Stimulated activated memory B cell treated with anti-CD40 and anti-IgM and Interleukin-4, amounts not matched to agents 10 μg/mL and 1 μg/mL and 100 μg/mL, for 72 hours (primary cell): ENCODE data around the gene PHF13.

ENCODE experiments used
- ATAC-seq: fragments of 150-1000 bp; cut with Tn5 transposase; 2 replicates; pipeline ENCODE4 v1.10.0; 2021
- H3K27ac Mint-ChIP-seq: one replicate; pipeline ENCODE4 v1.8.0; 2022; ENCODE audit warnings: mild to moderate bottlenecking, mixed read lengths
- H3K27me3 Mint-ChIP-seq: one replicate; pipeline ENCODE4 v1.8.0; 2022; ENCODE audit warnings: mixed read lengths
- H3K36me3 Mint-ChIP-seq: one replicate; pipeline ENCODE4 v1.8.0; 2022; ENCODE audit warnings: mixed read lengths
- H3K4me1 Mint-ChIP-seq: one replicate; pipeline ENCODE4 v1.8.0; 2022; ENCODE audit warnings: mixed read lengths
- H3K4me3 Mint-ChIP-seq: one replicate; pipeline ENCODE4 v1.8.0; 2022; ENCODE audit warnings: mild to moderate bottlenecking, moderate library complexity, mixed read lengths
- H3K9me3 Mint-ChIP-seq: one replicate; pipeline ENCODE4 v1.8.0; 2022; ENCODE audit warnings: mixed read lengths

PHF13 gene

DNA sequence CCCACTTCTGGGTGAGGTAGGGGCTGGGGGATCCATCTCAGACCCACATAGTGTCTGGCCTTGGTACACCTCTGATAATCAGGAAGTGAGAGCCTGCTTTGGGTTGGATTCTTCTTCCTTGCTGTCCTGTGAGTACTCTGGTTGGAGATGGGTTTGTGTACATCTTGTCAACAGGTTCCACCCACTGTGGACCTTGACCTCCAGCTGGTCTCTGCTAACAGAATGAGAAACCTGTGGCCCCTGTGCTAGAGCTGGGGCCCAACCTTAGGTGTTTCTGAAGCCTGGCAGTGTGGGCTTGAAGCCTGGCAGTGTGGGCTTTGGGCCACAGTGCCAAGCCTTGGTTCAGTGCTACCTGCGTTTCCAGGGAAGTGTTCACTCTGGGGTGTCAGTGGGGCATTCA is 31.2 kb upstream of the PHF13 start:
- H3K36me3 Mint-ChIP-seq, result peaks cover 7% of the 10 kb centered on the region

DNA sequence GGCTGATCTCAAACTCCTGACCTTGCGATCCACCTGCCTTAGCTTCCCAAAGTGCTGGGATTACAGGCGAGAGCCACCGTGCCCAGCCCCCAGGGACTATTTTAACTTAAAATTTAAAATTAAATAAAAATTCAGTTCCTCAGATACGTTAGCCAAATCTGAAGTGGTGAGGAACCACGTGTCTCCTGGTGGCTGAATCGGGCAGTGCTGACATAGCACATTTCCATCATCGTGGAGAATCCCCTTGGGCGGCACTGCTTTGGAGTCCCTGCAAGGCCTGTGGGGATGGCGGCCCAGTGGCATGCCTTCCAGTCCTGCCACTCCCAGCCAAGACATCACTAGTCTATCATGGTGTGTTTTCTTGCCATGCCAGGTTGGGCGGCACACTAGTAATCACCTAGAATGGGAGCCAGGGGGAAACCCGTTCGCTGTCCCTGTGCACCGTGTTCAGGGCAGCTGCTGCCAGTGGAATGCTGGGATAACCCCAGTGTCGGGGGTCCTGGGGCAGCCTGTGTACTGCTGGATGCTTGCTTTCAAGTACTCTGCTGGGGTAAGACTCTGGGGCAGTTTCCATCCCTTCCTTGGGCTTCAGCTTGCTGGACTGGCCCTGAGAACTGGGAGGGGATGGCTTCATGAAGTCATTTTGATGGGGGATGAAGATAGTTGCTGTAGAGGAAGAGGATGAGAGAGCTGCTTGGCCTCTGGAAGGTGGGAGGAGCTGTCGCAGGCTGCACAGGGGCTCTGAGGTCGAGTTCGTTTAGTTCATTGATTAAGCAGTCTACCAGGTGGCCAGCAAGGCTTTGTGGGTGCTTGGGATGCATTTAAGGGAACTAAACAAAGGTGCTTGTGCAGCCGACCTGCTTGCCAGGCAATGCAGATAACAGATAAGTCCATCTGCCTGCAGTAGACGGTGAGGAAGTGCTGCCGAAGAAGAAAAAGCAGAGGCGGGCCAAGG is 29.1 kb upstream of the PHF13 start:
- H3K36me3 Mint-ChIP-seq, result peaks cover 13% of the 10 kb centered on the region
- no peaks in the 10 kb centered on the region for H3K27me3 Mint-ChIP-seq
- no peaks in the 10 kb centered on the region for H3K9me3 Mint-ChIP-seq
- no peak for ATAC-seq
- peak overlapping the region; percentile 53 for H3K27ac Mint-ChIP-seq
- no peak overlapping the region for H3K4me3 Mint-ChIP-seq
- H3K4me1 Mint-ChIP-seq, result peaks cover 59% of the 10 kb centered on the region

More for the DNA sequence above, 31.2 kb upstream of the PHF13 start:
- Mint-ChIP-seq H3K4me3 (no peak overlapping the region), H3K27me3 (no peaks in the 10 kb centered on the region), H3K27ac (peak overlapping the region; percentile 99), H3K4me1 (peaks cover 58% of the 10 kb centered on the region), H3K9me3 (no peaks in the 10 kb centered on the region)
- ATAC-seq, result no peak

DNA sequence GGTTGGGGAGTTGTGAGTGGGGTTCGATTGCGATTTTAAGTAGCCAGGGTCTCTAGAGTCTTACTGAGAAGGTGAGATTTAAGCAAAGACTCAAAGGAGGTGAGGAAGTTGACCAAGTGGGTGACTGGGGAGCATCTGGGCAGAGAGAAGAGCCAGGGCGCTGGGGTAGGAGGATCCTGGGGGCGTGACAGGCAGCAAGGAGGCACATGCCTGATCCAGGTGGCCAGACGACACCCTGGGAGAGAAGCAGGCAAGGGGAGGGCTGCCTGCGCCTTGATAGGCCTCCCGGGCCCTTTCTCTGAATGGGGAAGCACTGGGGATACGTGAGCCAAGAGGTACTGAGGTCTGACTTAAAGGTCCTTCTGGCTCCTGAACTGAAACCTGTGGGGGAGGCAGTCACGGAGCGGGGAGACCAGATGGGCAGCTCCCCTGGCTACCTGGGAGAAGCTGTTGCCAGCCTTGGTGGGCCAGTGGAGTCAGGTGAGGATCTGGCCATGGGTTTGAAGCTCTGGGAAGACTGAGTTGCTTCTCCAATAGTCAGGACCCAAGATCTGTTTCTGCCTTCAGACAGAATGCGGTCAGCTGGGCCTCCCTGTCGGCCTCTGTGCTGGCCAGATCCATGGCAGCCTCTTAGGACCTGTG is 28.3 kb upstream of the PHF13 start:
- no peaks in the 10 kb centered on the region for H3K27me3 Mint-ChIP-seq

DNA sequence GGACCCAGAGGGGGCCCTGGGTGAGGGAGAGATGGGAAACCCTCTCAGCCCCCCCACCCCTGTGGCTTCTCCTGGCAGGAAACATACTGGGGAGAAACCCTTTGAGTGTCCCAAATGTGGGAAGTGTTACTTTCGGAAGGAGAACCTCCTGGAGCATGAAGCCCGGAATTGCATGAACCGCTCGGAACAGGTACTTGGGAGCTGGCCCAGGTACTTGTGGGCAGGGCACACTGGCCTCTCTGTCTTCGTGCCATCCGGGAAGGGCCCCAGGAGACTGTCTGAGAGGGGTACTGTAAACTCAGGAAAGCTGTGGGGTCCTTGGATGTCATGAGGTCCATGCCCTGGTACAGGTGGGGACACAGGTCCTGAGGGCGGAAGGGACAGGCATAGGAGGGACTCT is 27.7 kb upstream of the PHF13 start:
- Mint-ChIP-seq H3K27ac (no peak overlapping the region), H3K9me3 (no peaks in the 10 kb centered on the region), H3K36me3 (peaks cover 23% of the 10 kb centered on the region), H3K4me1 (peaks cover 60% of the 10 kb centered on the region), H3K27me3 (no peaks in the 10 kb centered on the region), H3K4me3 (no peak overlapping the region)
- ATAC-seq, result no peak

More for the DNA sequence above, 28.3 kb upstream of the PHF13 start:
- Mint-ChIP-seq H3K27ac (no peak overlapping the region), H3K9me3 (no peaks in the 10 kb centered on the region), H3K4me1 (peaks cover 59% of the 10 kb centered on the region), H3K36me3 (peaks cover 19% of the 10 kb centered on the region), H3K4me3 (no peak overlapping the region)
- no peak for ATAC-seq

DNA sequence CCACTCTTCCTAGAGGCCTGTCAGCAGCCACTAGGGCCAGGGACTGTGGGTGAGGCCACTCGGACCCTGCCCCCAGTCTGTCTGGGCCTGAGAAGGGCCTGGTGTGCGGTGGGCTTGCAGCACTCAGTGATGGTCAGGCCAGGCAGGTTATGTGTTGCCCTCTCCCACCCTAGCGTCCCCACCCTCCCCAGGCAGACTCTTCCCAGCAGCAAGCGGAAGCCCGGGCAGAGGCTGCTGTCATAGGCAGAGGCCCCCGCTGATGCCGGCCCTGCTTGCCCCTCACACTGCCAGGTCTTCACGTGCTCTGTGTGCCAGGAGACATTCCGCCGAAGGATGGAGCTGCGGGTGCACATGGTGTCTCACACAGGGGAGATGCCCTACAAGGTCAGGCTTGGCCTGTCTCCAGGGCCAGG is 27.1 kb upstream of the PHF13 start:
- peaks cover 60% of the 10 kb centered on the region for H3K4me1 Mint-ChIP-seq
- H3K27ac Mint-ChIP-seq, result no peak overlapping the region
- H3K9me3 Mint-ChIP-seq, result no peaks in the 10 kb centered on the region
- H3K27me3 Mint-ChIP-seq, result no peaks in the 10 kb centered on the region
- ATAC-seq, result no peak
- no peak overlapping the region for H3K4me3 Mint-ChIP-seq
- peaks cover 23% of the 10 kb centered on the region for H3K36me3 Mint-ChIP-seq

DNA sequence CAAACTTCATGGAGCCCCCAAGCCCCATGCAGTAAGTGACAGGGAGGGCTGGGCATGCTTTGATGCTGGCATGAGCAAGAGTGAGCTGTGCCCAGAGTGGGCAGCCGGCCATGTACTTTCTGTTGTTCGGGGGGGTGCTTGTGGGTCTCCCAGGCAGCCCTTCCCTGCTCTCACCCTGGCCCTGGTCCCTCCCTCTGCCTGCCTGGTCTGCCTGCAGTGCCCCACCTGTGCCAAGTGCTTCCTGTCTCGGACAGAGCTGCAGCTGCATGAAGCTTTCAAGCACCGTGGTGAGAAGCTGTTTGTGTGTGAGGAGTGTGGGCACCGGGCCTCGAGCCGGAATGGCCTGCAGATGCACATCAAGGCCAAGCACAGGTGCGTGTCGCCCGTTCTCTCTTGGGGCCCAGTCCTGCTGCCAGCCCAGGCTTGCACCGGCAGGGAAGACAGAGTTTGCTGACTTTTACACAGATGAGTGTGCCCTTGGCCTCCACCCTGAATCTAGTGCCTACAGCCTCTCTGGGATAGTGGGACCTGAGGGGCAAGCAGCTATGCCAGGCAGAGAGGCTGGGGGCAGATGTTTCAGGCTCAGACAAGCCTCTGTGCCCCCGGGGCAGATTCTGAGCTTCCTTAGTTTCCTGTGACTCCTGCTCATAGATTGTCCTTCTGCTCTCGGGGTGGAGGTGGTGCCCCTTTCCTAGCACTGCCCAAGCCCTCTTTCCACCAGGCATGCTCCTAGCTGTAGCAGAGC is 26.1 kb upstream of the PHF13 start:
- no peaks in the 10 kb centered on the region for H3K27me3 Mint-ChIP-seq
- peaks cover 23% of the 10 kb centered on the region for H3K36me3 Mint-ChIP-seq
- no peak overlapping the region for H3K4me3 Mint-ChIP-seq

DNA sequence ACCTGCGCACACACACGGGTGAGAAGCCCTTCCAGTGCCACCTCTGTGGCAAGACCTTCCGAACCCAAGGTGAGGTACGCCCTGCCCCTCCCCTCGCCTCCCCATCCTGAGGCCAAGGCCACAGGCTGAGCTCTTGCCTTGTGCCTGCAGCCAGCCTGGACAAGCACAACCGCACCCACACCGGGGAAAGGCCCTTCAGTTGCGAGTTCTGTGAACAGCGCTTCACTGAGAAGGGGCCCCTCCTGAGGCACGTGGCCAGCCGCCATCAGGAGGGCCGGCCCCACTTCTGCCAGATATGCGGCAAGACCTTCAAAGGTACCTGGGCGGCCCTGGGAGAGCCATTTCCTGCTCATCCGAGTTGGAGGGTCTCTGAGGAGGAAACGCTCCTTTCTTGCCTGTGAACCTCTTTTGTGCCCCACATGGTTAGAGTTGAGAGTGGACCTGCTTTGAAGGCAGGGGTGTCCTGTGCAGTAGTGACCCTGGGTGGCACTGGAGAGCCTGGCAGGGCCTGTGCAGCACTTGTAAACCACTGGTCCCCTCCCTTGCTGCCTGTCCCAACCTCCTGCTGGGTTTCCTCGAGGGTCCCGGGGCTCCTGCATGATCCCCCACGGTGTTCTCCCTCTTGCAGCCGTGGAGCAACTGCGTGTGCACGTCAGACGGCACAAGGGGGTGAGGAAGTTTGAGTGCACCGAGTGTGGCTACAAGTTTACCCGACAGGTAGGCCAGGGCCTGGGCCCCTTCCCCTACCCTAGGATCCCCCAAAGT is 25.2 kb upstream of the PHF13 start:
- Mint-ChIP-seq H3K9me3 (no peaks in the 10 kb centered on the region), H3K4me1 (peaks cover 48% of the 10 kb centered on the region), H3K27me3 (no peaks in the 10 kb centered on the region), H3K36me3 (peaks cover 23% of the 10 kb centered on the region), H3K27ac (peak overlapping the region; percentile 27), H3K4me3 (no peak overlapping the region)
- ATAC-seq, result no peak

More for the DNA sequence above, 26.1 kb upstream of the PHF13 start:
- no peaks in the 10 kb centered on the region for H3K9me3 Mint-ChIP-seq
- peaks cover 55% of the 10 kb centered on the region for H3K4me1 Mint-ChIP-seq
- no peak for ATAC-seq
- peak overlapping the region; percentile 27 for H3K27ac Mint-ChIP-seq

DNA sequence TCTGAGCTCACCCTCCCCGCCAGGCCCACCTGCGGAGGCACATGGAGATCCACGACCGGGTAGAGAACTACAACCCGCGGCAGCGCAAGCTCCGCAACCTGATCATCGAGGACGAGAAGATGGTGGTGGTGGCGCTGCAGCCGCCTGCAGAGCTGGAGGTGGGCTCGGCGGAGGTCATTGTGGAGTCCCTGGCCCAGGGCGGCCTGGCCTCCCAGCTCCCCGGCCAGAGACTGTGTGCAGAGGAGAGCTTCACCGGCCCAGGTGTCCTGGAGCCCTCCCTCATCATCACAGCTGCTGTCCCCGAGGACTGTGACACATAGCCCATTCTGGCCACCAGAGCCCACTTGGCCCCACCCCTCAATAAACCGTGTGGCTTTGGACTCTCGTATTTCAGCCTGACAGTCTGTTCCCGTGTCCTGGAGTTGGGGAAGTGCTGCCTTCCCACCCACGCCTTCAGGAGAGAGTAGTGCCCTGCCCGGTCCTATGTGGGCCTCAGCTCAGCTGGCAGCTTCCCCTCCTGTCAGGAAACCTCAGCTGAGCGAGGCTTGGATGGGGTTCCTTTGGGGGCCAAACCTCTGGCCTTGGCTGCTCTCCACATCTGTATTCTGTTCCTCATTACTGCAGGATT is 24.5 kb upstream of the PHF13 start:
- ATAC-seq, result no peak
- Mint-ChIP-seq H3K9me3 (no peaks in the 10 kb centered on the region), H3K4me1 (peaks cover 48% of the 10 kb centered on the region), H3K4me3 (no peak overlapping the region), H3K27ac (no peak overlapping the region), H3K36me3 (peaks cover 23% of the 10 kb centered on the region), H3K27me3 (no peaks in the 10 kb centered on the region)

DNA sequence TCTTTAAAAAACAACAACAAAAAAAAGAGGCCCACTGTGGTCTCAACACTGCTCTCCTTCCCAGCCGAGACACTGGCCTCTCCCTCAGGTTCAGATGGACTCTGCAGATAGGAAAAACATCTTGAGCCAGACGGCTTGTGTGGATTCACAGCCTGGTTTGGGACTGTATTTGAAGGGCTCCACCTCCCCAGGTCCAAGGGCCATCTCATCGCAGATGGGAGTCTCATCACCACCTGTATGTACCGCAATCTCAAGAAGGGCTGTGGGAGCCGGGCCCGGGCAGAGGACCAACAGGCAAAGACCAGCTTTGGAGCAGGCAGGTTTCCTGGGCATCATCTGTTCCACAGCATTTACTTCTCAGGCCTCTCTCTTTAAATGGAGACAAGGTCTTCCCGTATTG is 23.5 kb upstream of the PHF13 start:
- H3K9me3 Mint-ChIP-seq, result no peaks in the 10 kb centered on the region
- H3K27ac Mint-ChIP-seq, result no peak overlapping the region
- ATAC-seq, result no peak
- H3K4me1 Mint-ChIP-seq, result peaks cover 40% of the 10 kb centered on the region
- H3K4me3 Mint-ChIP-seq, result no peak overlapping the region
- peaks cover 15% of the 10 kb centered on the region for H3K36me3 Mint-ChIP-seq
- H3K27me3 Mint-ChIP-seq, result no peaks in the 10 kb centered on the region

DNA sequence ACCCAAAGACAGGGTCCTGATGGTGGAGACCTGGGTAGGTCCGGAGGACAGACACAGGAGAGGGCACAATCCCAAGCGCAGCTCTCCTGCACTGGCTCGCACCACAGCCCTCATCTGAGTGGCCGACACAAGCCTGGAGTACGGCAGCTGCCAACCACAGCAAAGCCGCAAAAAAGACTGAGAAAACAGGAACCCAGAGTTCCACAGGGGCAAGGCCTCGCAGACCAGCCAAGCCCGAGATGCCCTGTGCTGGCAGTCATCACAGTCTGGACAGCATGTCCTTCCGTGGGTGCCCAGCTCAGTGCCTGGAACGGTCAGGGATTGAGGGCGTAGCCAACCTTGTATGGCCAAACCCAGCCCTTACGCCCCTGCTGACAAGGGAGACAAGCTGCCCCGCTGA is 22.3 kb upstream of the PHF13 start:
- no peak for ATAC-seq
- Mint-ChIP-seq H3K9me3 (no peaks in the 10 kb centered on the region), H3K4me3 (no peak overlapping the region), H3K27ac (peak overlapping the region; percentile 53), H3K36me3 (peaks cover 21% of the 10 kb centered on the region), H3K27me3 (no peaks in the 10 kb centered on the region), H3K4me1 (peaks cover 42% of the 10 kb centered on the region)

DNA sequence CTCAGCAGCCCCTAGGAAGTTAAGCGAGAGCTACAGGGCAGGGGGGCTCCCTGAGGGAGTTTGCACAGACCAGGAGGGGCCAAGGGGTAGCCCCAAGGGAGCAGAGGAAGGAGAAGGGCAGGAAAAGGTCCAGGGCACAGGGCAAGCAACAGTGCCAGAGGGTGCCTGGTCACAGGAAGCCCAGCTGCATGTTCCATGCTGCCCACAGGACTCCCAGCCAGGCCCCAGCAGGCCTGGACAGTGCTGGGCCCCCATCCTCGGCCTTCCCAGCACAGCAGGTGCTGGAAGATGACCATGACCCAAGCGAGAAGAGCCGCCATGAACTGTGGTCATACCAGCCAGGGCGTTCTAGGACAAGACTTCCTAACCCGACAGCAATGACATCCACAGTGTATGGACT is 21.9 kb upstream of the PHF13 start:
- Mint-ChIP-seq H3K4me3 (no peak overlapping the region), H3K27ac (peak overlapping the region; percentile 53), H3K4me1 (peaks cover 42% of the 10 kb centered on the region), H3K36me3 (peaks cover 25% of the 10 kb centered on the region), H3K27me3 (no peaks in the 10 kb centered on the region), H3K9me3 (no peaks in the 10 kb centered on the region)
- no peak for ATAC-seq

DNA sequence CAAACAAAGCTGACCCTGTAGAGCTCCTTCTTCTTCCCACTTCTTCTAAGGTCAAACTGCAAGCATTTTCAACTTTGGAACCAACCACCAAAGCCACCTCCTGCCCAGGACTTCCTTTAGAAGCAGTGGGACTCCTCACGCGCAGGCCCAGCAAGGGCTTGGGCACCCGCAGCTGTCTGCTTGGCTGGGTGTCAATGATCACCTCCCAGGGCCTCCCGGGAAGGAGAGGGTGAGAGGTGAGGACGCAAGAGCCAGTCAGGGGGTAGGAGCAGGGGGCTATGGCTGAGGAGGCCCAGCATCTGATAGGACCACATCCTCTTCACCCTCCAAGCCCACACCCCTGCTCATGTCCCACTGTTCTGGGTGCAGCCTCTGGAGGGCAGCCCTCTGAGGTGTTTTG is 21.1 kb upstream of the PHF13 start:
- no peak for ATAC-seq
- Mint-ChIP-seq H3K4me1 (peaks cover 41% of the 10 kb centered on the region), H3K4me3 (no peak overlapping the region)

DNA sequence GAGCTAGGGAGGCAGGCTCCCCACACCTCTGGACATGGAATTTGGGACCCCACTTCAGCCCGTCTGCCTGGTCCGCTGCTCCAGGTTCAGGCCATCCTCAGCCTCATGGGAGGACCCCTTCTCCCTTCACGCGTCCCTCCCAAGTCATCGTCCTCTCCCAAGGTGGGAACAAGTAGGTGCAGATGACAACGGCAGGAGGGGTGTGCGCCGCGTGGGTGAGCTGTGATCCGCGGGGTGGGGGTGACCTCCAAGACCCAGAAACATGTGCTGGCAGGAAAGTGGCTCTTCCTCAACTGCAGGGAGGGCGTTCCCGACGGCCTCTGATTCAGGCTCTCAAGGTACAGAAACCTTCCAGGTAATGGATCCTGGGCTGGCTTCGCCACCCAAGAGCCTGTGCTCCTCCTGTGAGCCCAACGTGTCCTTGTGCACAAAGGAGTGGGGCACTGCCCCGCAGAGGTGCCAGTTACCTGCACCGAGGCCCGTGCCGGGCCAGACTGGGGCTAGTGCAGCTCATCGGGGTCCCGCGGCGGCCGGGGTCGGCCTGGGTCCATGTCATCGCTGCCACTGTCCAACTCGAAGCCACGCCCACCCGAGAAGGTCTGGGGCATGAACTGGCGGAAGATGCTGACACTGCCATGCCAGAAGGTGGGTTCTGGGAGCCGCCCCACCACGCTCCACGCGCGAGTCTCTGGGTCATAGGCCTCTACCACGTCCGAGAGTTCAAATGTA is 20.5 kb upstream of the PHF13 start:
- Mint-ChIP-seq H3K9me3 (no peaks in the 10 kb centered on the region), H3K27ac (no peak overlapping the region), H3K36me3 (peaks cover 26% of the 10 kb centered on the region), H3K27me3 (no peaks in the 10 kb centered on the region), H3K4me3 (no peak overlapping the region), H3K4me1 (peaks cover 36% of the 10 kb centered on the region)
- no peak for ATAC-seq

More for the DNA sequence above, 21.1 kb upstream of the PHF13 start:
- no peaks in the 10 kb centered on the region for H3K9me3 Mint-ChIP-seq
- H3K36me3 Mint-ChIP-seq, result peaks cover 26% of the 10 kb centered on the region
- no peak overlapping the region for H3K27ac Mint-ChIP-seq
- H3K27me3 Mint-ChIP-seq, result no peaks in the 10 kb centered on the region

DNA sequence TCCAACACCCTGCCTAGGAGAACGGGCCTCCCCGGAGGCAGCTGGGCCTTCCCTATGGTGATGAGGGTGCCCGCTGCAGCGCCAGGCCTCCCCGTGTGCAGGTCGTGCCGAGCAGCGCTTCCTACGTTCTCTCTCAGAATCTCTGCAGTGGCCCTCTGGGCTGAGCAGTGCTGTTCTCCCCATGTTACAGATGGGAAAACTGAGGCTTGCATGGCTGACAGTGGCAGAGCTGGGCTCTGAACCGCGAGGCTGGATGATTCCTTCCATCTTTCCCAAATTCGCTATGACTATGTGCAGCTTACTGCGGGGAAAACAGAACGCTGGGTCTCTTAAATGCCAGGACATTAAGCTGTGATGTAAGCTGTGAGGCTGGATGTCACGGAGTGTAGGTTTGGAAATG is 19.7 kb upstream of the PHF13 start:
- no peaks in the 10 kb centered on the region for H3K27me3 Mint-ChIP-seq
- H3K4me1 Mint-ChIP-seq, result peaks cover 40% of the 10 kb centered on the region
- H3K4me3 Mint-ChIP-seq, result no peak overlapping the region
- peaks cover 26% of the 10 kb centered on the region for H3K36me3 Mint-ChIP-seq
- no peaks in the 10 kb centered on the region for H3K9me3 Mint-ChIP-seq
- ATAC-seq, result no peak
- H3K27ac Mint-ChIP-seq, result no peak overlapping the region
